Stomach (tissue), 4 donors: Measurements from ENCODE around the gene DUSP28.

Experiments used
- EP300 ChIP-seq: sonication (generic); formaldehyde crosslinking; IDR thresholded peaks from one replicate; pipeline ENCODE4 v1.6.1; 2017; ENCODE audit warnings: antibody characterized with exemption
- POLR2A ChIP-seq, 4 donors: fragments of 450-650 bp; IDR thresholded peaks; one replicate each; pipeline ENCODE4 v1.6.1; 2016; ENCODE audit warnings: antibody characterized with exemption in 4 of 4, control low read depth in 2 of 4, mild to moderate bottlenecking in 1 of 4, moderate library complexity in 1 of 4
- POLR2AphosphoS5 ChIP-seq, 3 donors: sonication (generic); formaldehyde crosslinking; IDR thresholded peaks; one replicate each; pipeline ENCODE4 v1.6.1; 2016; ENCODE audit warnings: antibody characterized with exemption in 3 of 3
- TF ChIP-seq, protein P1 (sequence below), 7 experiments: fragments of 450-650 bp in 4 of 7; fragments of 200-600 bp in 3 of 7; sonication (generic) in 3 of 7; IDR thresholded peaks; one replicate each; pipeline ENCODE4 v1.5.1; 2016 to 2019; ENCODE audit warnings: antibody characterized with exemption in 7 of 7, control low read depth in 2 of 7, mild to moderate bottlenecking in 1 of 7

DNA sequence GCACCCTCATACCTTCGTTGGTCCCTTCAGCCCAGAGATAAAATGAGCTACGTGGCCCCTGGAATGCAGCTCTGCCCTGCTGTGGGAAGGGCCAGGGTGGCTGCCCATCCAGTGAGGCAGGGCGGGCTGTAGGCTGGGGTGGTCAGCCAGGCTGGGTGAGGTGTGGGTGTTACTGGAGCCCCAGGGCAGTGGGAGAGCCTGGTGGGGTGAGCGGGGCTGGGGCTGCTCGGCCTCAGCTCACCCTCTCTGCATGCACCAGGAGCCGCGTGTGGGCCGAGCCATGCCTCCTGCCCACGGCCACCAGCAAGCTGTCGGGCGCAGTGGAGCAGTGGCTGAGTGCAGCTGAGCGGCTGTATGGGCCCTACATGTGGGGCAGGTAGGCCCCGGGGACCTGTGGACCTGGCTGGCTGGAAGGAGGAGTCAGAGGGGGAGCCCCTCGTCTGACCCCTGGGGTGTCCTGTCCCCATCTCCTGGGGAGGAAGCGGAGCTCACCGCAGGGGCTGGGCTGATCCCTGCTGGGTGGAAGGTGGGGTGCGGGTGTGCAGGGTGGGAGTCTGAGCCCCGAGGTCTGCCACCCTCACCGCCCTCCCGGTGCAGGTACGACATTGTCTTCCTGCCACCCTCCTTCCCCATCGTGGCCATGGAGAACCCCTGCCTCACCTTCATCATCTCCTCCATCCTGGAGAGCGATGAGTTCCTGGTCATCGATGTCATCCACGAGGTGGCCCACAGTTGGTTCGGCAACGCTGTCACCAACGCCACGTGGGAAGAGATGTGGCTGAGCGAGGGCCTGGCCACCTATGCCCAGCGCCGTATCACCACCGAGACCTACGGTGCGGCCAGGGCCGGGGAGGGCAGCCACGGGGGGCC, 13.6 kb downstream of the DUSP28 start:
- TF ChIP-seq POLR2AphosphoS5 (IDR thresholded peaks at IDR 0.05) (no peak), POLR2A (IDR thresholded peaks at IDR 0.05) (no peak), EP300 (no peak)
- TF ChIP-seq, protein P1, sequence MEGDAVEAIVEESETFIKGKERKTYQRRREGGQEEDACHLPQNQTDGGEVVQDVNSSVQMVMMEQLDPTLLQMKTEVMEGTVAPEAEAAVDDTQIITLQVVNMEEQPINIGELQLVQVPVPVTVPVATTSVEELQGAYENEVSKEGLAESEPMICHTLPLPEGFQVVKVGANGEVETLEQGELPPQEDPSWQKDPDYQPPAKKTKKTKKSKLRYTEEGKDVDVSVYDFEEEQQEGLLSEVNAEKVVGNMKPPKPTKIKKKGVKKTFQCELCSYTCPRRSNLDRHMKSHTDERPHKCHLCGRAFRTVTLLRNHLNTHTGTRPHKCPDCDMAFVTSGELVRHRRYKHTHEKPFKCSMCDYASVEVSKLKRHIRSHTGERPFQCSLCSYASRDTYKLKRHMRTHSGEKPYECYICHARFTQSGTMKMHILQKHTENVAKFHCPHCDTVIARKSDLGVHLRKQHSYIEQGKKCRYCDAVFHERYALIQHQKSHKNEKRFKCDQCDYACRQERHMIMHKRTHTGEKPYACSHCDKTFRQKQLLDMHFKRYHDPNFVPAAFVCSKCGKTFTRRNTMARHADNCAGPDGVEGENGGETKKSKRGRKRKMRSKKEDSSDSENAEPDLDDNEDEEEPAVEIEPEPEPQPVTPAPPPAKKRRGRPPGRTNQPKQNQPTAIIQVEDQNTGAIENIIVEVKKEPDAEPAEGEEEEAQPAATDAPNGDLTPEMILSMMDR (IDR thresholded peaks at IDR 0.05), result no peak
